IMR-90 (cell line): ENCODE results near the gene AQP12A. TPM values are rescaled to one million over a fixed set of nuclear protein-coding genes. Genes with fewer than 3 reads are reported as not detected.

Experiments
- ATAC-seq: fragments of 200-7000 bp; cut with Tn5 transposase; 2 replicates; pipeline ENCODE4 v1.9.1; 2020; ENCODE audit warnings: low read depth, mild to moderate bottlenecking, moderate library complexity
- BruUV-seq: library from RNA; stranded (reverse); fragments of 400-500 nt; replicated peaks from 2 replicates; lab custom pipeline; 2021; lab: Mats Ljungman, UMichigan
- CTCF ChIA-PET: fragments of 300-600 bp; formaldehyde crosslinking; extraction: SDS; loops from one replicate; lab custom pipeline; 2021; ENCODE audit warnings: antibody characterized with exemption; lab: Yijun Ruan, JAX
- POLR2A ChIA-PET: fragments of 300-600 bp; sonication (Branson Sonifier 250); formaldehyde crosslinking; loops from one replicate; lab custom pipeline; 2022; ENCODE audit warnings: antibody characterized with exemption; ENCODE audit not compliant: unreplicated experiment; lab: Charles Lee
- DNase-seq: peaks from one replicate; pipeline ENCODE4 v3.0.0; 2013
- H2AFZ ChIP-seq: replicated peaks from 2 replicates; pipeline ENCODE3; 2013; ENCODE audit warnings: low read length, mild to moderate bottlenecking; ENCODE audit not compliant: poor library complexity
- H2AK5ac ChIP-seq: 2 replicates; pipeline ENCODE4 v1.6.1; 2013; ENCODE audit warnings: low read depth, low read length, inconsistent platforms
- H2AK9ac ChIP-seq: replicated peaks from 2 replicates; pipeline ENCODE3; 2013; ENCODE audit warnings: mild to moderate bottlenecking, low read depth, low read length, moderate library complexity; ENCODE audit not compliant: poor library complexity
- H2BK120ac ChIP-seq: 2 replicates; pipeline ENCODE4 v1.6.1; 2013; ENCODE audit warnings: low read depth, low read length, inconsistent platforms
- H2BK15ac ChIP-seq: 3 replicates; pipeline ENCODE4 v1.6.1; 2013; ENCODE audit warnings: low read depth, low read length, inconsistent platforms
- H2BK20ac ChIP-seq: 2 replicates; pipeline ENCODE4 v1.6.1; 2013; ENCODE audit warnings: low read depth, mild to moderate bottlenecking, inconsistent platforms, low read length, moderate library complexity
- H2BK5ac ChIP-seq: 2 replicates; pipeline ENCODE4 v1.6.1; 2013; ENCODE audit warnings: mild to moderate bottlenecking, low read depth, low read length, inconsistent platforms; ENCODE audit not compliant: poor library complexity, severe bottlenecking
- H3K14ac ChIP-seq: replicated peaks from 2 replicates; pipeline ENCODE4 v1.6.1; 2013; ENCODE audit warnings: low read depth, low read length, inconsistent platforms
- H3K18ac ChIP-seq: 2 replicates; pipeline ENCODE4 v1.6.1; 2013; ENCODE audit warnings: low read depth, low read length, control low read depth
- H3K23ac ChIP-seq: 2 replicates; pipeline ENCODE4 v1.6.1; 2013; ENCODE audit warnings: low read depth, low read length, inconsistent platforms
- H3K27ac ChIP-seq: 2 replicates; pipeline ENCODE4 v1.5.1; 2013; ENCODE audit warnings: mild to moderate bottlenecking, control low read depth, low read length; ENCODE audit not compliant: insufficient read depth
- H3K27me3 ChIP-seq: 2 replicates; pipeline ENCODE4 v1.6.1; 2013; ENCODE audit warnings: low read length; ENCODE audit not compliant: control insufficient read depth, insufficient read depth
- H3K36me3 ChIP-seq: 2 replicates; pipeline ENCODE4 v1.6.1; 2013; ENCODE audit warnings: low read length, mixed read lengths; ENCODE audit not compliant: control insufficient read depth, insufficient read depth
- H3K4ac ChIP-seq: 2 replicates; pipeline ENCODE4 v1.6.1; 2013; ENCODE audit warnings: low read depth, low read length, inconsistent platforms
- H3K4me1 ChIP-seq: 2 replicates; pipeline ENCODE4 v1.6.1; 2013; ENCODE audit warnings: low read length, mixed read lengths; ENCODE audit not compliant: control insufficient read depth, insufficient read depth
- H3K4me2 ChIP-seq: 2 replicates; pipeline ENCODE4 v1.6.1; 2013; ENCODE audit warnings: low read depth, mild to moderate bottlenecking, control low read depth, low read length, moderate library complexity
- H3K4me3 ChIP-seq: 2 replicates; pipeline ENCODE4 v1.5.1; 2013; ENCODE audit warnings: low read depth, mild to moderate bottlenecking, control low read depth, low read length, moderate library complexity; ENCODE audit not compliant: insufficient read depth
- H3K56ac ChIP-seq: 2 replicates; pipeline ENCODE4 v1.6.1; 2013; ENCODE audit warnings: low read length, inconsistent platforms; ENCODE audit not compliant: insufficient read depth; ENCODE audit errors: extremely low read depth
- H3K79me1 ChIP-seq, 2 experiments: 2 replicates each; pipeline ENCODE4 v1.6.1; 2013; ENCODE audit warnings: low read length in 2 of 2, inconsistent platforms in 1 of 2, low read depth in 1 of 2
- H3K9ac ChIP-seq: 2 replicates; pipeline ENCODE4 v1.6.1; 2013; ENCODE audit warnings: low read depth, low read length, control low read depth
- H3K9me1 ChIP-seq: 2 replicates; pipeline ENCODE4 v1.6.1; 2013; ENCODE audit warnings: low read length, inconsistent platforms; ENCODE audit not compliant: insufficient read depth
- H3K9me3 ChIP-seq: 2 replicates; pipeline ENCODE4 v1.6.1; 2013; ENCODE audit warnings: low read length; ENCODE audit not compliant: control insufficient read depth, insufficient read depth
- H4K20me1 ChIP-seq: 2 replicates; pipeline ENCODE4 v1.6.1; 2013; ENCODE audit warnings: low read length, inconsistent platforms; ENCODE audit not compliant: insufficient read depth
- H4K5ac ChIP-seq: 2 replicates; pipeline ENCODE4 v1.6.1; 2013; ENCODE audit warnings: mild to moderate bottlenecking, low read depth, low read length, control low read depth
- H4K8ac ChIP-seq, 2 experiments: 2 replicates each; pipeline ENCODE4 v1.6.1; 2013; ENCODE audit warnings: low read depth in 2 of 2, low read length in 2 of 2, control low read depth in 1 of 2, inconsistent platforms in 1 of 2
- H4K91ac ChIP-seq: 2 replicates; pipeline ENCODE4 v1.6.1; 2013; ENCODE audit warnings: low read depth, low read length, inconsistent platforms; ENCODE audit not compliant: insufficient read depth
- BHLHE40 ChIP-seq: fragments of 150-350 bp; IDR thresholded peaks from 2 replicates; pipeline ENCODE4 v1.6.1; 2016; ENCODE audit warnings: mild to moderate bottlenecking, low read depth, low read length
- CTCF ChIP-seq: conservative IDR thresholded peaks from 2 replicates; pipeline ENCODE4 v1.5.1; 2012; ENCODE audit warnings: mild to moderate bottlenecking, low read depth, low read length, improper control_type of control experiment
- FOS ChIP-seq: fragments of 150-350 bp; IDR thresholded peaks from 2 replicates; pipeline ENCODE4 v1.6.1; 2016; ENCODE audit warnings: low read depth, low read length
- MAFK ChIP-seq: IDR thresholded peaks from 2 replicates; pipeline ENCODE4 v1.6.1; 2012; ENCODE audit warnings: low read depth, low read length, improper control_type of control experiment
- MAZ ChIP-seq: IDR thresholded peaks from 2 replicates; pipeline ENCODE4 v1.6.1; 2012; ENCODE audit warnings: low read depth, mild to moderate bottlenecking, low read length, improper control_type of control experiment, moderate library complexity, borderline replicate concordance
- MXI1 ChIP-seq: IDR thresholded peaks from 2 replicates; pipeline ENCODE4 v1.6.1; 2012; ENCODE audit warnings: low read depth, mild to moderate bottlenecking, low read length, moderate library complexity, borderline replicate concordance
- POLR2A ChIP-seq: IDR thresholded peaks from 2 replicates; pipeline ENCODE4 v1.6.1; 2012; ENCODE audit warnings: mild to moderate bottlenecking, low read depth, low read length
- RCOR1 ChIP-seq: IDR thresholded peaks from 2 replicates; pipeline ENCODE4 v1.6.1; 2012; ENCODE audit warnings: mild to moderate bottlenecking, low read length, improper control_type of control experiment; ENCODE audit not compliant: insufficient replicate concordance
- SMC3 ChIP-seq: fragments of 150-350 bp; IDR thresholded peaks from 2 replicates; pipeline ENCODE4 v1.6.1; 2016; ENCODE audit warnings: low read depth, mild to moderate bottlenecking, antibody characterized with exemption, low read length, moderate library complexity
- WGBS, 2 experiments: methylation state at CpG; one replicate each; pipeline versions ENCODE4 v1.1.5 to v1.1.7; 2013; ENCODE audit warnings: missing lambda C conversion rate in 2 of 2; ENCODE audit not compliant: insufficient read length in 1 of 2; ENCODE audit errors: extremely low coverage in 2 of 2; 5-methylcytosine and 5-hydroxymethylcytosine counted together
- dilution Hi-C: fragments of 300-500 bp; cut with HindIII; formaldehyde crosslinking; loops from one replicate; pipeline ENCODE4 v1.14.3; 2018; ENCODE audit warnings: low sequenced_read_pairs; ENCODE audit not compliant: unreplicated experiment
- in situ Hi-C: fragments of 300-500 bp; cut with MboI; formaldehyde crosslinking; loops from 3 replicates; pipeline ENCODE4 v1.14.3; 2019; ENCODE audit warnings: low sequenced_read_pairs, inconsistent platforms, mixed read lengths
- intact Hi-C: fragments of 100-400 bp; cut with micrococcal nuclease; formaldehyde crosslinking; loops from 2 replicates; pipeline ENCODE4 v1.10.0; 2022
- polyA plus RNA-seq, 3 experiments: library from polyadenylated mRNA; depleted of rRNA; stranded (reverse); fragments of >200 nt; gene quantifications; 2 replicates each; pipeline ENCODE4 v1.2.3, GENCODE V29; 2012; ENCODE audit warnings: low replicate concordance in 1 of 3
- total RNA-seq: library from RNA; depleted of rRNA; stranded (reverse); fragments of >200 nt; gene quantifications from 2 replicates; pipeline ENCODE4 v1.2.3, GENCODE V29; 2012

The AQP12A gene
- total and polyA plus RNA-seq, 2 of the 4 experiments (the other 2 are of a cell fraction), result not detected

- no peak overlapping the region for H3K14ac ChIP-seq
- no peak overlapping the region for H3K56ac ChIP-seq
- no peak overlapping the region for H4K5ac ChIP-seq
- TF ChIP-seq MAFK (no peak), BHLHE40 (no peak), POLR2A (no peak), MXI1 (no peak), SMC3 (no peak), MAZ (no peak), RCOR1 (no peak), CTCF (no peak), FOS (no peak)
- no peak overlapping the region for H3K4me2 ChIP-seq
- H3K27me3 ChIP-seq, result peaks cover 8% of the 10 kb centered on the region
- in situ Hi-C loops (no loop called here), intact Hi-C loops (loop anchor here (10.0 kb wide), 1 partner anchor 140 kb away; no protein-coding TSS in a partner anchor), dilution Hi-C loops (no loop called here)
- H2AFZ ChIP-seq, result no peak overlapping the region
- H2AK9ac ChIP-seq, result no peak overlapping the region
- H3K18ac ChIP-seq, result no peak overlapping the region
- H4K8ac ChIP-seq, result no peak overlapping the region
- H3K36me3 ChIP-seq, result no peaks in the 10 kb centered on the region
- no peak overlapping the region for H2BK5ac ChIP-seq
- no peaks in the 10 kb centered on the region for H3K79me1 ChIP-seq
- H4K20me1 ChIP-seq, result no peaks in the 10 kb centered on the region
- no peak overlapping the region for H3K9ac ChIP-seq
- POLR2A ChIA-PET, result no interaction called here
- no TSS peak for BruUV-seq
- no CpG with 5 or more reads among the region's 1 CpG for WGBS, 2 experiments
- H2BK20ac ChIP-seq, result no peak overlapping the region
- H3K4me1 ChIP-seq, result no peaks in the 10 kb centered on the region
- H3K27ac ChIP-seq, result no peak overlapping the region
- no peak overlapping the region for H4K91ac ChIP-seq
- no peak overlapping the region for H3K23ac ChIP-seq
- no peak overlapping the region for H3K4me3 ChIP-seq
- no peaks in the 10 kb centered on the region for H3K9me1 ChIP-seq
- H2AK5ac ChIP-seq, result no peak overlapping the region
- H2BK15ac ChIP-seq, result no peak overlapping the region
- H3K4ac ChIP-seq, result no peak overlapping the region
- DNase-seq (no peak), ATAC-seq (no peak)
- CTCF ChIA-PET, result no interaction called here
- H3K9me3 ChIP-seq, result peaks cover 3% of the 10 kb centered on the region; the same call in 1 of the 2 replicates
- no peak overlapping the region for H2BK120ac ChIP-seq
These were observed 27.0 kb upstream of the AQP12A start for GRCh38 chr2:240664622-240665021.
